Measurements from ENCODE around the gene NAA80.

- TF ChIP-seq CTCF (IDR thresholded peaks at IDR 0.05), result no peak
- TF ChIP-seq, protein P1, sequence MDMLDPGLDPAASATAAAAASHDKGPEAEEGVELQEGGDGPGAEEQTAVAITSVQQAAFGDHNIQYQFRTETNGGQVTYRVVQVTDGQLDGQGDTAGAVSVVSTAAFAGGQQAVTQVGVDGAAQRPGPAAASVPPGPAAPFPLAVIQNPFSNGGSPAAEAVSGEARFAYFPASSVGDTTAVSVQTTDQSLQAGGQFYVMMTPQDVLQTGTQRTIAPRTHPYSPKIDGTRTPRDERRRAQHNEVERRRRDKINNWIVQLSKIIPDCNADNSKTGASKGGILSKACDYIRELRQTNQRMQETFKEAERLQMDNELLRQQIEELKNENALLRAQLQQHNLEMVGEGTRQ (IDR thresholded peaks at IDR 0.05), result no peak
- TF ChIP-seq, protein P2, sequence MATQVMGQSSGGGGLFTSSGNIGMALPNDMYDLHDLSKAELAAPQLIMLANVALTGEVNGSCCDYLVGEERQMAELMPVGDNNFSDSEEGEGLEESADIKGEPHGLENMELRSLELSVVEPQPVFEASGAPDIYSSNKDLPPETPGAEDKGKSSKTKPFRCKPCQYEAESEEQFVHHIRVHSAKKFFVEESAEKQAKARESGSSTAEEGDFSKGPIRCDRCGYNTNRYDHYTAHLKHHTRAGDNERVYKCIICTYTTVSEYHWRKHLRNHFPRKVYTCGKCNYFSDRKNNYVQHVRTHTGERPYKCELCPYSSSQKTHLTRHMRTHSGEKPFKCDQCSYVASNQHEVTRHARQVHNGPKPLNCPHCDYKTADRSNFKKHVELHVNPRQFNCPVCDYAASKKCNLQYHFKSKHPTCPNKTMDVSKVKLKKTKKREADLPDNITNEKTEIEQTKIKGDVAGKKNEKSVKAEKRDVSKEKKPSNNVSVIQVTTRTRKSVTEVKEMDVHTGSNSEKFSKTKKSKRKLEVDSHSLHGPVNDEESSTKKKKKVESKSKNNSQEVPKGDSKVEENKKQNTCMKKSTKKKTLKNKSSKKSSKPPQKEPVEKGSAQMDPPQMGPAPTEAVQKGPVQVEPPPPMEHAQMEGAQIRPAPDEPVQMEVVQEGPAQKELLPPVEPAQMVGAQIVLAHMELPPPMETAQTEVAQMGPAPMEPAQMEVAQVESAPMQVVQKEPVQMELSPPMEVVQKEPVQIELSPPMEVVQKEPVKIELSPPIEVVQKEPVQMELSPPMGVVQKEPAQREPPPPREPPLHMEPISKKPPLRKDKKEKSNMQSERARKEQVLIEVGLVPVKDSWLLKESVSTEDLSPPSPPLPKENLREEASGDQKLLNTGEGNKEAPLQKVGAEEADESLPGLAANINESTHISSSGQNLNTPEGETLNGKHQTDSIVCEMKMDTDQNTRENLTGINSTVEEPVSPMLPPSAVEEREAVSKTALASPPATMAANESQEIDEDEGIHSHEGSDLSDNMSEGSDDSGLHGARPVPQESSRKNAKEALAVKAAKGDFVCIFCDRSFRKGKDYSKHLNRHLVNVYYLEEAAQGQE (IDR thresholded peaks at IDR 0.05), result no peak
- no peak for TF ChIP-seq MAFK (IDR thresholded peaks at IDR 0.05; ENCODE audit: partially characterized antibody)
- TF ChIP-seq SREBF2 (IDR thresholded peaks at IDR 0.05), result no peak
- no peak for TF ChIP-seq EP300 (IDR thresholded peaks at IDR 0.05)
- no peak for TF ChIP-seq POLR2A (IDR thresholded peaks at IDR 0.05; ENCODE audit: low read length)
- TF ChIP-seq KDM1A (IDR thresholded peaks at IDR 0.05; ENCODE audit: low read depth), result no peak
Measured at GRCh38 chr3:50249457-50249856, 49.7 kb downstream of the NAA80 start.

All from A549 (cell line).